Testis (tissue), 3 donors: ENCODE measurements around the gene SDCBP2. TPM values are rescaled to one million over a fixed set of nuclear protein-coding genes. Genes with fewer than 3 reads are reported as not detected.

Source experiments
- DNase-seq: peaks from one replicate; pipeline ENCODE4 v3.0.0-alpha.2; 2019
- H3K27ac ChIP-seq, 2 donors: fragments of 200-600 bp; sonication (generic); one replicate each; pipeline ENCODE4 v1.5.1; 2019
- H3K27me3 ChIP-seq: fragments of 200-600 bp; sonication (generic); one replicate; pipeline ENCODE4 v1.5.1; 2019
- H3K36me3 ChIP-seq: fragments of 200-600 bp; sonication (generic); one replicate; pipeline ENCODE4 v1.5.1; 2017; ENCODE audit warnings: low read depth; ENCODE audit errors: missing control alignments
- H3K4me1 ChIP-seq: fragments of 200-600 bp; sonication (generic); one replicate; pipeline ENCODE4 v1.5.1; 2019
- H3K4me3 ChIP-seq, 2 donors: fragments of 200-600 bp; sonication (generic); one replicate each; pipeline ENCODE4 v1.5.1; 2017 to 2019
- H3K9me3 ChIP-seq: fragments of 200-600 bp; sonication (generic); one replicate; pipeline ENCODE4 v1.5.1; 2017
- CTCF ChIP-seq, 3 experiments: fragments of 450-650 bp in 2 of 3; fragments of 200-600 bp in 1 of 3; sonication (generic) in 1 of 3; IDR thresholded peaks; one replicate each; pipeline ENCODE4 v1.5.1; 2016 to 2019; ENCODE audit warnings: antibody characterized with exemption in 3 of 3, mild to moderate bottlenecking in 2 of 3, moderate library complexity in 1 of 3
- POLR2A ChIP-seq: fragments of 450-650 bp; IDR thresholded peaks from one replicate; pipeline ENCODE4 v1.6.1; 2017; ENCODE audit warnings: antibody characterized with exemption, mild to moderate bottlenecking, moderate library complexity
- WGBS, 2 donors: methylation state at CpG; one replicate each; pipeline ENCODE4 v1.1.5; 2018; 5-methylcytosine and 5-hydroxymethylcytosine counted together
- intact Hi-C: fragments of 100-400 bp; cut with DNase I; formaldehyde crosslinking; loops from one replicate; pipeline ENCODE4 v1.15.1; 2023; ENCODE audit warnings: low total_unique reads
- polyA plus RNA-seq: library from polyadenylated mRNA; stranded (reverse); fragments of 350-450 nt; fragmentation: Illumina TruSeq; extraction: RNeasy Lipid Tissue Mini Kit (QIAGEN cat#74804); gene quantifications from one replicate; pipeline ENCODE4 v1.2.3, GENCODE V29; 2014; ENCODE audit warnings: low read depth, low replicate concordance; ENCODE audit not compliant: insufficient read depth
- total RNA-seq, 2 donors: library from RNA; depleted of rRNA; stranded (reverse); fragments of >200 nt; gene quantifications; one replicate each; pipeline ENCODE4 v1.2.3, GENCODE V29; 2016

The SDCBP2 gene
- total and polyA plus RNA-seq, 3 donors from 2014 or later = 5.5 to 10.9 (median 6.4) TPM

GRCh38 chr20:1320902-1321653 lies 7.9 kb downstream of the SDCBP2 start:
- Histone ChIP-seq H3K36me3 (no peaks in the 10 kb centered on the region), H3K27me3 (no peaks in the 10 kb centered on the region), H3K9me3 (no peaks in the 10 kb centered on the region), H3K4me3 (no peak overlapping the region), H3K4me1 (peaks cover 11% of the 10 kb centered on the region), H3K27ac (no peak overlapping the region)
- TF ChIP-seq CTCF (IDR thresholded peaks at IDR 0.05) (no peak), POLR2A (no peak)
- no peak for DNase-seq
- intact Hi-C loops = no loop called here
- 71 to 77% methylated on average over 15 to 17 of the region's 17 CpGs for WGBS, 2 donors

GRCh38 chr20:1320016-1320415 lies 8.9 kb downstream of the SDCBP2 start:
- H3K4me1 ChIP-seq = peaks cover 7% of the 10 kb centered on the region
- no peaks in the 10 kb centered on the region for H3K9me3 ChIP-seq
- TF ChIP-seq CTCF (IDR thresholded peaks at IDR 0.05) = no peak
- TF ChIP-seq POLR2A = no peak
- no peak for DNase-seq
- intact Hi-C loops = no loop called here
- no peak overlapping the region for H3K27ac ChIP-seq
- no peaks in the 10 kb centered on the region for H3K27me3 ChIP-seq
- WGBS, 2 donors = 80 to 98% methylated on average over 1 to 6 of the region's 6 CpGs
- no peaks in the 10 kb centered on the region for H3K36me3 ChIP-seq
- H3K4me3 ChIP-seq = no peak overlapping the region

- Histone ChIP-seq H3K9me3 (no peaks in the 10 kb centered on the region), H3K36me3 (no peaks in the 10 kb centered on the region), H3K4me1 (peaks cover 2% of the 10 kb centered on the region), H3K27ac (no peak overlapping the region), H3K4me3 (no peak overlapping the region), H3K27me3 (no peaks in the 10 kb centered on the region)
- TF ChIP-seq CTCF (IDR thresholded peaks at IDR 0.05) (no peak), POLR2A (no peak)
- no peak for DNase-seq
- intact Hi-C loops = loop anchor here (10.0 kb wide), 1 partner anchor 115 kb away; no protein-coding TSS in a partner anchor
- 70 to 82% methylated on average over 2 to 4 of the region's 4 CpGs for WGBS, 2 donors
Observed at GRCh38 chr20:1319462-1319861, 9.5 kb downstream of the SDCBP2 start.

- no peaks in the 10 kb centered on the region for H3K27me3 ChIP-seq
- intact Hi-C loops = loop anchor here (10.0 kb wide), 1 partner anchor 116 kb away; no protein-coding TSS in a partner anchor
- WGBS, 2 donors = 88 to 90% methylated on average over 4 of the region's 4 CpGs
- no peak for DNase-seq
- no peak overlapping the region for H3K4me3 ChIP-seq
- no peaks in the 10 kb centered on the region for H3K4me1 ChIP-seq
- TF ChIP-seq CTCF (IDR thresholded peaks at IDR 0.05) (no peak), POLR2A (no peak)
- H3K36me3 ChIP-seq = no peaks in the 10 kb centered on the region
- H3K27ac ChIP-seq = no peak overlapping the region
- no peaks in the 10 kb centered on the region for H3K9me3 ChIP-seq
Observed at GRCh38 chr20:1319051-1319450, 9.9 kb downstream of the SDCBP2 start.
